Activated CD8-positive, alpha-beta memory T cell treated with anti-CD3 and anti-CD28 coated beads, Interleukin-2, amount 50 U/mL, for 24 hours (primary cell): Measurements from ENCODE around the gene TBC1D5.
"Not testable (repeated sequence)": the region's sequence is repeated elsewhere in the genome, so short reads cannot be mapped to it uniquely, and the experiment has no call there.

Experiments used
- DNase-seq: peaks from one replicate; pipeline ENCODE4 v3.0.0-alpha.2; 2020; ENCODE audit errors: extremely low read depth

TBC1D5 gene

GRCh38 chr3:17709236-17709810 lies 33.1 kb downstream of the TBC1D5 start:
- DNase-seq = no peak

- no peak for DNase-seq
Observed at GRCh38 chr3:17707813-17708543, 34.5 kb downstream of the TBC1D5 start.

DNA sequence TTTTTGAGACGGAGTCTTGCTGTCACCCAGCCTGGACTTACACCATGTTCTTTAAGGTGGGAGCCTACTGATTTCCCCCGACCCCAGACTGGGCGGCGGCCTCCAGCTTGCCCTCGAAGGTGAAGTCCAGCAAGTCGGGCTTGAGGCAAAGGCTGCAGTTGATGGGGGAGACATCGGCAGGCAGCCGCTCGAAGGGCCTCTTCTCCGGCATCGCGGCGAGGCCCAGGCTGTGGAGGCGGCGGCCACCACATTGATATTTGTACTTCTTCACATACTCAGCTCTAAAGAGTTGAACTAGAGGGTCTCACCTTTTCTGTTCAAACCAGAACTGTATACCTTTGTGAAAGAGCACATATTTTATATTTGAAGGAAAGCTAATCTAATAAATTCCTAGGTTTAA lies 36.4 kb downstream of the TBC1D5 start:
- not testable (repeated sequence) for DNase-seq

DNA sequence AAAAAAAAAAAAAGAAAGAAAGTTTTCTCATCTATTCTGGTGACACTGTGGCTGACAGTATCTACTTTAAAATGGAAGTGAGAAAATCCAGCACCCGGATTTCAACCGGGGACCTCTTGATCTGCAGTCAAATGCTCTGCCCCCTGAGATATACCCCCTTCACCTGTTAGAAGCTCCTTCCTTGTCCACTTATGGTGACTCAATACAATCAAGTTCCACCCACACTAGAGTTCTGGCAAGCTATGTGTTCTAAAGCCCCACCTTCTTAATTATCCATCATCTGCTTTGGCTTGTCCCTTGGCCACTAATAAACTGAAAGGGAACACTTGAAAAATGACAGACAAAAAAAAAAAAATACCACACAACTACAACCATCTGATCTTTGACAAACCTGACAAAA lies 42.6 kb downstream of the TBC1D5 start:
- DNase-seq = not testable (repeated sequence)

GRCh38 chr3:17695665-17696064 lies 46.8 kb downstream of the TBC1D5 start:
- not testable (repeated sequence) for DNase-seq

GRCh38 chr3:17693670-17693999 lies 48.8 kb downstream of the TBC1D5 start:
- DNase-seq = not testable (repeated sequence)

- not testable (repeated sequence) for DNase-seq
Observed at GRCh38 chr3:17692846-17693669, 49.4 kb downstream of the TBC1D5 start.

GRCh38 chr3:17687566-17687965 lies 54.9 kb downstream of the TBC1D5 start:
- DNase-seq = no peak

DNA sequence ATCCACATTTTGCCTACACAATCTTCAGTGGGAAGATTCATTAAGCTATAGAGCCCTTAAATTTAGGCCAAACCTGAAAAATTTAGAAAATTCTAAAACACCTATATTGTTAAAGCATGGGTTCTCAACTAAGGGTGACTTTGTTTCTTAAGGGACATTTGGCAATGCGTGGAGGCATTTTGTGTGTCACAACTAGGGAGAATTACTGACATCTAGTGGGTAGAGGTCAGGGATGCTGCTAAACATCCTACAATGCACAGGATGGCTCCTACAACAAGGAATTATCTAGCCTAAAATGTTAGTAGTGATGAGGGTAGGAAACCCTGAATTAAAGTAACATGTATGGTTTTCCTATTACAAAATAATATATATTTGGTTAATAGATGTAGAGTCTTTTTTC lies 55.8 kb downstream of the TBC1D5 start:
- no peak for DNase-seq

DNA sequence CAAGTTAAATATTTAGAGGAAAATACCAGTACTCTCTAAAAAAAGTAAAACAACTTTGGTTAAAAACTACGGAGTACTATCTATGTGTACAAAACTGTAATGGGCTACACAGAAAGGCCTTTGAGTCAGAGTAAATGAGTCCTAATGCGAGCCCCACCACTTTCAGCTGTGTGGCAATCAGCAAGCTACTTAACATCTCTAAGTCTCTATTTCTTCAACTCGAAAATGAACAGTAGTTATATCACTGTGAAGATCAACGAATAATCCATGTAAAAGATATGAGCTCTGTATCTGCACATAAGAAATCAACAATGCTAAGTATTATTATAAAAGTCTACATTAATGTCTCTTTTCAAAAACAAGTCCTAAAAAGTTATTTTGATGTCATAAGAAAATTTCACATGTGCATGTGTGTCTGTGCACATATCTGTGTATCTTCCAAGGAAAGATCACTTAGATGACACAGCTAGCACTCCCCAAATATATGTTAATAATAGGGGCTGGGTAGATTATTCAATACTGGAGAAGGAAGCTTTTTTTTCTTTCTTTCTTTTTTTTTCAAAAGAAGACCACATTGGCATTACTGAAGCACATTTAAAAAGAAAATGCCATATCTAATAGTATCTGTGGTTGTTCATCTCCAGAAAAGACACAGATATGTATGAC lies 58.8 kb downstream of the TBC1D5 start:
- DNase-seq = no peak

DNA sequence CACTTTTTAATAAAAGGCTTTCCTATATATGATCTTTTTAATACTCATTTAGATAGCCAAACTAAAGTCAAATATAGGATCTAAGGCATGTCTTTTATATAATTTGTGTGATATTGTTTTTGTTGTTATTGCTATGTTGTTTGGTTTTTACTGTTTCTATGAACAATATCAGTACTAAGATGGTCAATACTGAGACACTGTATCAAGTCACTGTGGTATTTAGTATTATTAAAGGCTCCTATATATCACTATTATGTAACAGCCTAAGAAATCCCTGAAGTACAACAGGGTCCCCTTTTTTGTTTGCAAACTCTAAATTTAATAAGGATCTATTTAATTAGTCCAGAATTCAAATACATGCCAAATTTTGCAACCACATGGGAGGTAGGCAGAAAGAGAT lies 61.9 kb downstream of the TBC1D5 start:
- no peak for DNase-seq

DNA sequence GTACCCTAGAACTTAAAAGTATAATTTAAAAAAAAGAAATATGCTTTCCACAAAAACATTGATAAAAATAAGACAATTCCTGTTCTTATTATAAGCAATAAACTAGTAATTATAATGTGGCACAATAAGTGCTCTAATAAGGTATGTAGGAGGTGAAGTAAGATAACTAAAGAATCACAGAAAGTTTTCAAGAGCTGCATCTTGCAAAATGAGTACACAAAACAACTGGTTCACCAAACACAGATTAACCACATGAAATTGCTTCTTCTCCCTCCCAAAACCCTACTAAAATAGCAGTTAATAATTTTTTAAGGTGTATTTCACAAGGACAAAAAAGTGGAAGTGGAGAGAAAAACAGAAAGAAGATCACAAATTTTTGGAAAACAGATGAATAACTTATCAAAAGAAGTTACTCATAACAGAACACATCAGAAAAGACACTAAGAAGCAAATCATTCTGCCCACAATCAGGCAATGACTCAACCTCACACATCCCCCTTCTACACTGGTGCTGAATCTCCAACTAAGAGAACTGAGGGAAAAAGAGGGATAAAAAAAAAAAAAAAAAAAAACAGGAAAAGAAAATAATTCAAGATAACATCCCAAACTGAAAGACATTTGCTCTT lies 64.2 kb downstream of the TBC1D5 start:
- DNase-seq = no peak

DNA sequence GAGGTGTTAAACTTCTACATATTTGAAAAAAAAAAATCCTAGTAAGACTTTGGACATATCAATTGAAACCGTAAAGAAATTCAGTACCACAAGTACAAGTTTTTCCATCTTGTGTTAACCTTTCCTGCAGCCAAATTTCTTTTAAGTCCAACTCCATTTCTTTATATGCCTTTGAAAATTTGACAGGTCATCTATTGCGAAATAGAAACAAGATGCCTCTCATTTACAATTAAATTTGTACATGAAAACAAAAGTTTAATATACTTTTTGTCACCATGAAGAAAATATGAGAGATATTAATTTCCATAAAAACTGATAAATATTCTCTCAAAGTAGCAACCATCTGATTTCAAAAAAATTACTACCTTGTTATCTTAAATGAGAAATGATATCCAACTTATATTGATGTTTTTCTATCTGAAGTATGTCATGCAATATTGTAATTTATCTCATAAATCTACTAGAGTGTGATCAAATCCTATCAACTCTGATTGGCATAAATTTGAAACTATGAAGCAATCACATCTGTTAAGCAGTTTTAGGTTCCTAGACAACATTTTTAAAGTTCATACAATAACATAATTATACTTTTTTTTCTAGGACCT lies 68.2 kb downstream of the TBC1D5 start:
- DNase-seq = no peak

GRCh38 chr3:17672506-17672905 lies 69.9 kb downstream of the TBC1D5 start:
- no peak for DNase-seq

DNA sequence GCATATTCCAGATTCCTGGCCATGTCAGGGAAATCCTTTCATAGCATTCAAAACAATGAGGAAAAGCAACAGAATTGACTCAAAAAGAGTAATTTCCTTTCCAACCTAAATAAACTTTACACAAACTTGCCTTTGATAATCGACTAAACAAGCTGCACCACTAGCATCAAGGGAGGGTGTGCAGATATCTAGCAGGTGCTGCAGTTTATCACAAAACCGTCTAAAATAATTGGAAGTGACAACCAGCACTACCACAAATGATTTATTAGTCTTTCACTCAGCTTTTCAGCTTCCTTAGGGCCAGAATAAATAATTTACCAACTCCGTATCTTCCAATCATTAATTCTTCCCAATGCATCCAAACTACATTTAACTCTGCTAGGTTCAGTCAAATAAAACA lies 71.7 kb downstream of the TBC1D5 start:
- DNase-seq = no peak

DNA sequence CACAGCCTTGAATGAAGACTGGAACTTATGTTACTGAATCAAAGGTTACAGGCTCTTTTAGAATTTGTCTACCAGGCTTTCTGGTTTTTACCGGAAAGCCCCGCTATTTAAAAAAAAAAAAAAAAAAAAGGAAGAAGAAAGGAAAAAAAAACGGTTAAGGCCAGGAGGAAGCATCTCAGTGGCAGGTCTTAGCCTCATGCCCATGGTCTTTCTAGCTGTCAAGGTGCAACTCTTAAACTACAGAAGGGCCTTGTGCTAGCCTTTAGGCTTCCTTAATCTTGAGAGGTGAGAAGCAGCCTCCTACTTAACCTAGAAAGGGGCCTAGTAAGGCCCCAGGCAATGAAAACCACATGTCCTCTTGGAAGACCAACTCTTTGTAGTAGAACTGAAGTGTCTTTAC lies 77.5 kb downstream of the TBC1D5 start:
- no peak for DNase-seq

- DNase-seq = no peak
Observed at GRCh38 chr3:17656264-17656663, 86.2 kb downstream of the TBC1D5 start.

GRCh38 chr3:17655743-17656142 lies 86.7 kb downstream of the TBC1D5 start:
- DNase-seq = no peak

GRCh38 chr3:17649748-17650147 lies 92.7 kb downstream of the TBC1D5 start:
- not testable (repeated sequence) for DNase-seq

- not testable (repeated sequence) for DNase-seq
Observed at GRCh38 chr3:17648630-17649355, 93.6 kb downstream of the TBC1D5 start.
